ENCODE measurements around the gene OR2M7.
"Not testable (repeated sequence)": the region's sequence is repeated elsewhere in the genome, so short reads cannot be mapped to it uniquely, and the experiment has no call there.

OR2M7 gene

GRCh38 chr1:248324468-248324867 is at the start of gene OR2M7:
Gene OR2M7, minus strand, starts transcription at chr1:248324568. Its CDS starts 0 bp downstream, at chr1:248324568.
- no peak for DNase-seq

- DNase-seq: no peak
Observed at GRCh38 chr1:248373761-248374160, 49.4 kb upstream of the OR2M7 start.

GRCh38 chr1:248372394-248372793 is 48.0 kb upstream of the OR2M7 start:
- DNase-seq: no peak

- DNase-seq: no peak
Observed at GRCh38 chr1:248366609-248367008, 42.2 kb upstream of the OR2M7 start.

- DNase-seq: no peak
Observed at GRCh38 chr1:248361121-248361715, 36.9 kb upstream of the OR2M7 start, which contains the start of gene OR2T4. Gene OR2T4, plus strand, starts transcription at chr1:248361665. Its CDS starts 0 bp downstream, at chr1:248361665.

- no peak for DNase-seq
Observed at GRCh38 chr1:248359415-248359814, 35.0 kb upstream of the OR2M7 start.

- no peak for DNase-seq
Observed at GRCh38 chr1:248348475-248348874, 24.1 kb upstream of the OR2M7 start, which contains the start of gene OR14C36. Gene OR14C36, plus strand, starts transcription at chr1:248348775. Its CDS starts 0 bp downstream, at chr1:248348775.

- no peak for DNase-seq
Observed at GRCh38 chr1:248343451-248343850, 19.1 kb upstream of the OR2M7 start.

GRCh38 chr1:248316796-248317195 is 7.6 kb downstream of the OR2M7 start:
- no peak for DNase-seq

GRCh38 chr1:248306740-248307139 is 17.6 kb downstream of the OR2M7 start:
- DNase-seq: not testable (repeated sequence)

GRCh38 chr1:248306103-248306502 is 18.3 kb downstream of the OR2M7 start:
- DNase-seq: no peak

GRCh38 chr1:248305672-248306071 is 18.7 kb downstream of the OR2M7 start:
- not testable (repeated sequence) for DNase-seq

- no peak for DNase-seq
Observed at GRCh38 chr1:248303324-248303723, 21.0 kb downstream of the OR2M7 start, which contains the start of gene OR2T12. Gene OR2T12, minus strand, starts transcription at chr1:248303424. Its CDS starts 7,846 bp downstream, at chr1:248295578.

- DNase-seq: no peak
Observed at GRCh38 chr1:248288391-248288790, 36.0 kb downstream of the OR2M7 start.

GRCh38 chr1:248277876-248278275 is 46.5 kb downstream of the OR2M7 start, which contains the start of gene OR2T33:
Gene OR2T33, minus strand, starts transcription at chr1:248277976. Its CDS starts 4,162 bp downstream, at chr1:248273814.
- DNase-seq: no peak

All from NCI-H146 (cell line).